Inflammatory macrophage treated with lipopolysaccharide for 1 hour (primary cell): ENCODE results near the gene SPRYD3.
A peak's percentile ranks its signal among the peaks of the same experiment; 100 is the strongest.
"Not testable (repeated sequence)": the region's sequence is repeated elsewhere in the genome, so short reads cannot be mapped to it uniquely, and the experiment has no call there.

ENCODE experiments used
- DNase-seq, 2 donors: peaks; one replicate each; pipeline ENCODE4 v3.0.0-alpha.2; 2020 to 2022

SPRYD3 gene

DNA sequence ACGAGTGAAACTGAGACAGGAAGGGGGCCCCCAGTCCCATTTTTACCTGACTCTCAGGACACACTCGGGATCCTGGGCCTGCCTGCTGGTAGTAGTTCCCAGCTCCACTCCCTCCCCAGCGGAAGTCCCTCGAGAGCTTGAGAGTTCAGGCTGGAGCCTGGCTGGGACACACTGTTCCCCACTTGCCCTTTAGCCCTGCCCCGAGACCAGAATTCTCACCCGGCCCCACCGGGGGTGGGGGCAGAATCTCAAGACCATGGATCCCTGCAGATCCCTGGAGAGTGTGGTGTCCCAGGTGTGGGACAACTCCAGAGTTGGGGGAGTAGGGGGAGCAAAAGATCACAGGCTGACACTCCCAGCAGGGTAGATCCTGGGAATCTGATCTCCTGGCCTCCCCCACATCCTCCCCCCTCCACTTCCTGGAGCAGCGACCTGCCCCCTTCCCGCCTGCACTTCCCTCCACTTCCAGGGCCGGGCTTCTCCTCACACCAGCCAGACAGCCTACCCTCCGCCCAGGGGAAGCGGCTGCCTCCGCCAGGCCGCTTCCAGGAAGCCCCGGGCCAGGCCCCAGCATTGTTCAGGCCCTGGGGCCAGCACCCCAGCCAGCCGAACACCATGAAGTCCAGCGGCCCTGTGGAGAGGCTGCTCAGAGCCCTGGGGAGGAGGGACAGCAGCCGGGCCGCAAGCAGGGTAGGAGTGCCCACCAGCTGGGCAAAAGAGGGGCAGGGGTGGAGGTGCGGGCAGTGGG lies 29.4 kb downstream of the SPRYD3 start, which contains the start of gene TNS2:
TNS2 (plus strand) TSS at position 495 of the 748 bp plus-strand sequence; CDS start at position 616, 121 bp downstream.
- DNase-seq = no peak

- no peak for DNase-seq
Measured at GRCh38 chr12:53048780-53049401, 30.3 kb downstream of the SPRYD3 start.

DNA sequence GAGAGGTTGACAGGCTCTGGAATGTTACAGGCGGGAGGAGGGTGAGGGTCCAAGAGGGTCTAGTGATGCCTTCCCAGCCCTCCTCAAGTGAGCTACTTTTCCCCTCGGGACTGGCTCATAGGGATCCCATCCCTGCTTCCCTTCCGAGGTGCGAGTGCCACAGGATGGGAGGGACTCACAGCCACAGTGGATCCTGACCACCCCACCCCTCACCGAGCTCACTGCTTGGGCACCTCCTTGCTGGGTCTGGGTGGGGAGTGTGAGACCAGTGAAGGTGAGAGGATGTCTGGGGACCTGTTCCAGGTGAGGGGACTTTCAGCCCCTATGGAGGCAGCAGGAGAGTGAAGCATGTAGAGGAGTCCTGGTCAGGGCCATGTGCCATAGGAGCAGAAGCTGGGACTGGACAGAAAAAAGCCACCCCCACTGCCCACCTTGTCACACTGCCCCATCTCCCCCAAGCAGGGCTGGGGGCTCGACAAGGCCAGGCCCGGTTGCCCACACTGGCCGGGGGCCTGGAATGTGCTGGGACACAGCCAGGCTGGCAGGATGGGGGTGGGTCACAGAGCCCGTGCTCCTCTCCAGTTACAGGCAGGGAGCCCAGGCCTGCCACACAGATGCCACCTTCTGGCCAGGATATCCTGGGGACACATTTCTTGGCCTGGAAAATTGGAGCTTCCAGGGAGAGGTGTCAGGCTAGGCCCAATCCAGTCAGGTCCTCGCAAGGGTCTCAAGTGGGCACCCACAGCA lies 31.0 kb downstream of the SPRYD3 start:
- DNase-seq = no peak

DNA sequence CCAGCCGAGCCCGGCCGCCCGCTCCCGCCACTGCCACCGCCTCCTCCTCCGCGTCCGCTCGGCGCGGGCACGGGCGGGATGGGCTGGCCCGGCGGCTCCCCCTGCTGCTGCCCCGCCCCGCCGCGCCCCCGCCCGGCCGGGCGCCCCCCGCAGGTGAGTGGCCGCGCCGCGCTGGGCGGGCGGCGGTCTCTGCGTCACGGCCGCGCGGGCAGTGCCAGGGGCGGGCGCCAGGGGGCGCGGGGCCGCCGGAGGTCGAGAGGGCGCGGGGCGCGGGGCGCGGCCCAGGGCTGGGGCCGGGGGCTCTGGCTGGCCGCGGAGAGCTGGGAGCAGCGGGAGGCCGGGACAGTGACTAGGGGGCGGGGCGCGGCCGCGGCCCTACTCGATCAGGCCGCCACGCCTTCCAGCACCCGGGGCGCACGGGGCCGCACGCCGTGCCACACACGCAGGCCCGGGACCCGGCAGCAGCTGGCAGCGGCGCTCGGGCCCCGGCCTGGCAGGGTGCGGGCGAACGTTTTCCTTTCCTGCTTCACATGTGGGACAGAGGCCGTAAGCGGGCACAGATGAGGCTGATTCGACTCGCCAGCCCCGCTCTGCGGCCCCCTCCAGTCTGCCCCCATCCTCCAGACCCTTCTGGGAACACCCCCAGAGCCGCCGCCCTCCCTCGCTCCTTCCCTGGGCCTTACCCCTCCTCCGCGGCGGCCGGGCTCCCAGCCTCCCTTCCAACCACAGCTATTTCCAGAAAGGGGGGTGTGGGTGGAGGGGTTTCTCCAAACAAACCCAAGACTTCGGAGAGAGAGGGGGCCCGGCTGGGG lies 31.8 kb downstream of the SPRYD3 start:
- peak; percentile 25 to 32 for DNase-seq

- DNase-seq = peak; percentile 32 to 61
Measured at GRCh38 chr12:53046655-53047220, 32.5 kb downstream of the SPRYD3 start.

- DNase-seq = no peak
Measured at GRCh38 chr12:53045696-53046045, 33.5 kb downstream of the SPRYD3 start.

GRCh38 chr12:53044896-53045695 lies 34.1 kb downstream of the SPRYD3 start:
- DNase-seq = peak in 1 of 2 donors; percentile 36

DNA sequence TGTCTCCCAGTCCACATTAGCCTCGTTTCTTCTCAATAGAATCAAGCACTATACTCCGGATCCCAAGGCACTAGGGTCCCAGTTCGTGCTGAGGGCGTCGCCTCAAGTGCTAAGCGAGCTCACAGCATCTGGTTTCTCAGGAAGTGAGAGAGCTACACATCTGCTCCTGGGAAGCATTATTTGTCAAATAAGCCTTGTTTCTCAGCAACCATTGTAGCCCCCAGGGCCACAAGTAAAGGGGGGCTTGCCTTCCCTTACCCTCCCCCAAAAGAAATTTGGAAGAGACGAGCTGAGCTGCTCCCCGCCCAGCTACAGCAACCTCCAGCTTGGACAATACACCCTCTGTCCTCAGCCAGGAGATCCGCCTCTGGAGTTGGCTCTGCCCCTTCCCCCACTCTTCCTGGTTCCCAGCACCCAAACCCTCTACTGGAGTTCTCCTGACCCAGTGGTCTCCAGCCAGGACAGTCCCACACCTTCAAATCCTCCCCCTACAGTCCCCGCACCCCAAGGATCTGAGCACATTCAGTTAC lies 35.1 kb downstream of the SPRYD3 start:
- no peak for DNase-seq

GRCh38 chr12:53042607-53043454 lies 36.4 kb downstream of the SPRYD3 start:
- no peak for DNase-seq

DNA sequence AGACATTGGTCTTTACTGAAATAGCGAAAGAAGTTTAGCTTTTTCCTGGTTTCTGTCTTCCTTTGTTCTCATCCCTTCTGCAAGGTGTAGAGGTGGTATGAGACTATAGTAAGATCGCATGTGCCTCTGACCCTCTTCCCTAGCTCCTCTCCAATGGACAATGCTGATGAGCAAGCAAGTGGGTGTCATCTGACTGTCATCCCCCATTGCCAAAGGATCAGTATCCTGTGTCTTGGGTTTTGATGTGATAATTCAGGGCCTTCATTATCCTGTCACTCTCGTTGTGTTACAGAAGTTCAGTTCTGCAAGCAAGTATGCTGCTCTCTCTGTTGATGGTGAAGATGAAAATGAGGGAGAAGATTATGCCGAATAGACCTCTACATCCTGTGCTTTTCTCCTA lies 39.3 kb downstream of the SPRYD3 start:
- no peak for DNase-seq

DNA sequence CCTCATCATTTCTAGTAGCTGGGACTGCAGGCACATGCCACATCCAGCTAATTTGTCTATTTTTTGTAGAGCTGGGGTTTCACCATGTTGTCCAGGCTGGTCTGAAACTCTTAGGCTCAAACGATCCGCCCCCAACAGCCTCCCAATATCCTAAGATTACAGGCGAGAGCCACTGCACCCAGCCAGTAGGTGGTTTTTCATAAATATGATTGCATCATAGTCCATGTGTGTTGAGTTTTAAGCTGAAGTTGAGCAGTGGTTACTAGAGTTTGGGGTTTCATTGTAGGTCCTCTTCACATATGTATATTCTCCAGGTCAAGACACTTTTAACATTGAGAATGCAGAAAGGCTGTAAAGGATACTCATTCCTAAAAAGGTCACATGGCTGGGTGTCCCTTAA lies 42.4 kb downstream of the SPRYD3 start:
- DNase-seq = no peak

DNA sequence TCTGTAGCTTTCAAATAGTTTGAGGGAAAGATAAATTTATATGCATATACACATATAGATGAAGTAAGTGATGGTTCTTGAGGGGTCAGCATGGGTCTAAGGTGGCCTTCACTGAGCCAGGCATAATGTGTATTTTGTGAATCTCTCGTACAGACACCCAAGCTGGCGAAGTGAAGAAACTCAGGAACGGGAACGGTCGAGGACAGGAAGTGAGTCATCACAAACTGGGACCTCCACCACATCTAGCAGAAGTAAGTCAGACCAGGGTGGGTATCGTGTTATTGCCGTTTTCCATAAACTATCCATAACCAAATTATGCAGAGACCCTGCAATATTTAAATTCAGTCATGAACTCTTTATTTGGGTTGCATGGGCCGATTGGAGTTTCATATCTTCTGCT lies 44.7 kb downstream of the SPRYD3 start:
- no peak for DNase-seq

DNA sequence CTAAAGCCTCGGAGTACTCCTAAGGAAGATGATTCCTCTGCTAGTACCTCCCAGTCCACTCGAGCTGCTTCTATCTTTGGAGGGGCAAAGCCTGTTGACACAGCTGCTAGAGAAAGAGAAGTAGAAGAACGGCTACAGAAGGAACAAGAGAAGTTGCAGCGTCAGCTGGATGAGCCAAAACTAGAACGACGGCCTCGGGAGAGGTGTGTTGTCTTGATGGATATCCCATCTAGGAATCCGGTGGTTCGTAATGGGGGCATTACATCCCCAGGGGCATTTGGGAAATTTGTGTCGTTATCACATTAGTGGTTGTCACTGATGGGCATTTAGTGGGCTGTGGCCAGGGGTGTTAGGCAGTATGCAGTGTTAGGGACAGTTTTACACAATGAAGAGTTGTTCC lies 45.4 kb downstream of the SPRYD3 start:
- DNase-seq = not testable (repeated sequence)

DNA sequence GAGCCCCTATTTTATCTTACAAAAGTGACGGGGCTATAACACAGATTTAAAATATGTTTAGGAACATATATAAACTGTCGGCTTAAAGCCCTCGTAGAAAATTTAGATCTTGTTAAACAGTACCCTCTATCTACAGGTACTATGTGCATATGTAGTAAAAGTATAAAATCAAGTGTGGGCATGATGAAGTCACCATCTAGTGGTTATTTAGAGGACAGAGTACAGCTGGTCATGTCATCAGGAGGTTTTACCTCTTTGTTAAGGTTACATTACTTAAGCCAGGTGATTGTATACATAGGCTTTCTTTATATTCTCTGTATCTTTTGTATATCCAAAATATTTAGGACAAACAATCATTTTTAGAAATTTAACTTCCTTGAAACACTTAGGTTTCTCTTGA lies 47.6 kb downstream of the SPRYD3 start:
- DNase-seq = no peak

DNA sequence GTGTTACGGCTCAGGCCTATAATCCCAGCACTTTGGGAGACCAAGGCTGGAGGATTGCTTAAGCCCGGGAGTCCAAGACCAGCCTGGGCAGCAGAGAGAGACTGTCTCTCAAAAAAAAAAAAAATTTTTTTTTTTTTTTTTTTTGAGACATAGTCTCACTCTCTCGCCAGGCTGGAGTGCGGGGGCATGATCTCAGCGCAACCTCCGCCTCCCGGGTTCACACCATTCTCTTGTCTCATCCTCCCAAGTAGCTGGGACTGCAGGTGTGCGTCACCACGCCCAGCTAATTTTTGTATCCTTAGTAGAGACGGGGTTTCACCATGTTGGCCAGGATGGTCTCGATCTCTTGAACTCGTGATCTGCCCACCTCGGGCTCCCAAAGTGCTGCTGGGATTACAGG lies 52.2 kb downstream of the SPRYD3 start:
- not testable (repeated sequence) for DNase-seq

DNA sequence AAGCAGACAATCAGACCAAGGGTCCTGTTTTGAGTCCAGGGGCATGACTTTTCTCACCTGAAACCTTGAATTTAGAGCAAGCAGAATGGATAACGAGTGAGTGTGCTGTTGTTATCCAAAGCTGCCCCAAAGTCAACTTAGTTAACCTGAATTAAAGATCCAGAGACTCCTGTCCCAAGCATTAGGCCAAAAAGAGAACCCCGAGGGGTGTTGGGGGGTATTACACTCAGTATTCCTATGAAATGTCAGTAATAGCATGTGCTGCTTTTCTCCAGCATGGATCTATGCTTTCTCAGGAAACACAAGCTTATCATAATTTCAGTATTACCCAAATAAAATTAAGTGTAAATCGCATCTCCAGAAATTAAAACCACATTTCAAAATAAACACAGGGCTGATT lies 53.9 kb downstream of the SPRYD3 start:
- DNase-seq = no peak

DNA sequence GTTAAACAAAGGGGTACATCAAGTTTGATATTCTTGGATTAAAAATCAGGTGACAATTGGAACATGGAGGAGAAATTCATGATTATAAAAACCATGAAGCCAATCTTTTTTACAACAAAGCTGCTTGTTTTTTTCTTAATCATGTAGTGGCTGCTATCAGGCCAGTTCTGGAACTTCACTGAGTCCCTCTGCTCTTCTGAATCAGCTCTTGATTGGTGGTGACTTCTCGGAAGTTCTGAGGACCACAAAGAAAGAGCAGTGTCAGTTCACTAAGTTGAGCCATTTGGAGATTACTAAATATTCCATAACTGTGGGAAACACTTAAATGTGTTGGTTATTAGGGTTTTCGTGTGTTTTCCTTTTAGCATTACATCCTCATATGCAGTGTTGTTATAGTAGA lies 64.5 kb downstream of the SPRYD3 start:
- no peak for DNase-seq
